Astrocyte (in vitro differentiated cells and primary cell): ENCODE results near the gene CCDC194.

Experiments used
- CTCF ChIP-seq: IDR thresholded peaks from 2 replicates; pipeline ENCODE4 v1.5.1; 2011; ENCODE audit warnings: low read depth, mild to moderate bottlenecking, inconsistent platforms, low read length, moderate library complexity; ENCODE audit not compliant: insufficient read depth
- EZH2 ChIP-seq: IDR thresholded peaks from 2 replicates; pipeline ENCODE4 v1.6.1; 2012; ENCODE audit warnings: mild to moderate bottlenecking, low read length, inconsistent platforms; ENCODE audit not compliant: insufficient read depth

GRCh38 chr19:17419154-17419620 lies 25.2 kb upstream of the CCDC194 start:
- TF ChIP-seq CTCF (no peak), EZH2 (no peak)
